OCI-LY7 (cell line): Measurements from ENCODE around the gene SMIM35. TPM values are rescaled to one million over a fixed set of nuclear protein-coding genes. Genes with fewer than 3 reads are reported as not detected.

ENCODE experiments used
- BruUV-seq: library from RNA; stranded (reverse); fragments of 400-500 nt; replicated peaks from 2 replicates; lab custom pipeline; 2021; lab: Mats Ljungman, UMichigan
- CTCF ChIA-PET: fragments of 300-600 bp; sonication (Branson Sonifier 250); formaldehyde crosslinking; loops from one replicate; lab custom pipeline; 2022; ENCODE audit warnings: antibody characterized with exemption; ENCODE audit not compliant: unreplicated experiment; lab: Charles Lee
- POLR2A ChIA-PET: fragments of 300-600 bp; sonication (Branson Sonifier 250); formaldehyde crosslinking; loops from one replicate; lab custom pipeline; 2022; ENCODE audit warnings: antibody characterized with exemption; lab: Charles Lee
- DNase-seq: peaks from one replicate; pipeline ENCODE4 v3.0.0-alpha.2; 2015; ENCODE audit warnings: low spot score
- H2AFZ ChIP-seq: fragments of 200-600 bp; sonication (generic), shearing (Covaris generic); 2 replicates; pipeline ENCODE4 v1.6.1; 2014; ENCODE audit warnings: mild to moderate bottlenecking, antibody characterized with exemption, low read length, moderate library complexity
- H3K27ac ChIP-seq: fragments of 200-600 bp; sonication (generic); 2 replicates; pipeline ENCODE4 v1.5.1; 2014; ENCODE audit warnings: mixed run types, low read depth, mild to moderate bottlenecking, moderate library complexity, low read length, inconsistent platforms; ENCODE audit not compliant: poor library complexity, severe bottlenecking
- H3K36me3 ChIP-seq: fragments of 200-600 bp; sonication (generic); 2 replicates; pipeline ENCODE4 v1.6.1; 2014; ENCODE audit warnings: mild to moderate bottlenecking, antibody characterized with exemption, low read length, moderate library complexity, mixed read lengths; ENCODE audit not compliant: insufficient read depth
- H3K4me1 ChIP-seq: fragments of 200-600 bp; sonication (generic); 2 replicates; pipeline ENCODE4 v1.5.1; 2014; ENCODE audit warnings: mild to moderate bottlenecking, low read length; ENCODE audit not compliant: insufficient read depth, poor library complexity, severe bottlenecking
- H3K4me2 ChIP-seq: fragments of 200-600 bp; sonication (generic); 2 replicates; pipeline ENCODE4 v1.6.1; 2014; ENCODE audit warnings: mild to moderate bottlenecking, low read length
- H3K4me3 ChIP-seq: fragments of 200-600 bp; sonication (generic); 2 replicates; pipeline ENCODE4 v1.5.1; 2014; ENCODE audit warnings: mild to moderate bottlenecking, low read depth, low read length; ENCODE audit not compliant: poor library complexity, severe bottlenecking
- H3K79me2 ChIP-seq: fragments of 200-600 bp; sonication (generic); 2 replicates; pipeline ENCODE4 v1.6.1; 2016; ENCODE audit warnings: low read depth, mild to moderate bottlenecking, low read length, moderate library complexity, mixed read lengths; ENCODE audit not compliant: insufficient read depth
- H3K9me2 ChIP-seq: fragments of 200-600 bp; sonication (generic); 2 replicates; pipeline ENCODE4 v1.6.1; 2016; ENCODE audit warnings: mild to moderate bottlenecking, low read length, mixed read lengths; ENCODE audit not compliant: insufficient read depth
- H3K9me3 ChIP-seq: fragments of 200-600 bp; sonication (generic); 2 replicates; pipeline ENCODE4 v1.6.1; 2014; ENCODE audit warnings: mild to moderate bottlenecking, mixed run types, low read length, mixed read lengths
- H4K20me1 ChIP-seq: fragments of 200-600 bp; sonication (generic); 2 replicates; pipeline ENCODE4 v1.6.1; 2014; ENCODE audit warnings: mild to moderate bottlenecking, antibody characterized with exemption, low read length, moderate library complexity, mixed read lengths; ENCODE audit not compliant: insufficient read depth
- EZH2phosphoT487 ChIP-seq: fragments of 200-600 bp; sonication (generic); IDR thresholded peaks from 2 replicates; pipeline ENCODE4 v1.6.1; 2018; ENCODE audit warnings: low read depth, borderline replicate concordance, mild to moderate bottlenecking, mixed run types, antibody characterized with exemption, low read length, moderate library complexity, mixed read lengths
- intact Hi-C: fragments of 100-400 bp; cut with micrococcal nuclease; formaldehyde crosslinking; loops from one replicate; pipeline ENCODE4 v1.10.0; 2022; ENCODE audit not compliant: unreplicated experiment
- total RNA-seq, 2 experiments: library from RNA; depleted of rRNA in 1 of 2; stranded (reverse); fragments of >200 nt in 1 of 2; shearing (Covaris generic) in 1 of 2; gene quantifications; 2 replicates each; pipeline ENCODE4 v1.2.3, GENCODE V29; 2014 to 2022
- TF ChIP-seq, protein P1 (sequence below): fragments of 200-600 bp; sonication (generic); conservative IDR thresholded peaks from 2 replicates; pipeline ENCODE4 v1.5.1; 2014; ENCODE audit warnings: mild to moderate bottlenecking, antibody characterized with exemption, low read length, moderate library complexity, mixed read lengths

The SMIM35 gene
- total RNA-seq, 2 experiments from 2014 or later: 0.06 to 0.67 TPM

DNA sequence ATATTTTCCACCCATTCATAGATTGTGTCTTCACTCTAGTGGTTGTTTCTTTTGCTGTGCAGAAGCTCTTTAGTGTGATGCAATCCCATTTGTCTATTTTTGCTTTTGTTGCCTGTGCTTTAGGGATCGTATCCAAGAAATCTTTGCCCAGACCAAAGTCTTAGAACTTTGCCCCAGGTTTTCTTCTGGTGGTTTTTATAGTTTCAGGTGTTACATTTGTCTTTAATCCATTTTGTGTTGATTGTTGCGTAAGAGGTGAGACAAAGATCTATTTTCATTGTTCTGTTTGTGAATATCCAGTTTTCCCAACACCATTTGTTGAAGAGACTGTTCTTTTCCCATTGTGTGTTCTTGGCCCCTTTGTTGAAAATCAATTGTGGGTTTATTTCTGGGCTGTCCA is 94.1 kb downstream of the SMIM35 start:
- no peak for DNase-seq
- H3K79me2 ChIP-seq: no peaks in the 10 kb centered on the region
- no peaks in the 10 kb centered on the region for H4K20me1 ChIP-seq
- no peak overlapping the region for H3K4me3 ChIP-seq
- H3K9me3 ChIP-seq: no peaks in the 10 kb centered on the region
- no TSS peak for BruUV-seq
- peaks cover 88% of the 10 kb centered on the region for H3K36me3 ChIP-seq
- peaks cover 49% of the 10 kb centered on the region for H3K4me1 ChIP-seq
- H3K9me2 ChIP-seq: no peaks in the 10 kb centered on the region
- ChIA-PET CTCF (no interaction called here), POLR2A (interaction anchor here (0.9 to 2.7 kb wide), 3 partner anchors 10 to 19 kb away, joined by 3 to 9 read pairs (median 4); no protein-coding TSS in a partner anchor)
- H3K4me2 ChIP-seq: peak overlapping the region; percentile 63
- TF ChIP-seq, protein P1, sequence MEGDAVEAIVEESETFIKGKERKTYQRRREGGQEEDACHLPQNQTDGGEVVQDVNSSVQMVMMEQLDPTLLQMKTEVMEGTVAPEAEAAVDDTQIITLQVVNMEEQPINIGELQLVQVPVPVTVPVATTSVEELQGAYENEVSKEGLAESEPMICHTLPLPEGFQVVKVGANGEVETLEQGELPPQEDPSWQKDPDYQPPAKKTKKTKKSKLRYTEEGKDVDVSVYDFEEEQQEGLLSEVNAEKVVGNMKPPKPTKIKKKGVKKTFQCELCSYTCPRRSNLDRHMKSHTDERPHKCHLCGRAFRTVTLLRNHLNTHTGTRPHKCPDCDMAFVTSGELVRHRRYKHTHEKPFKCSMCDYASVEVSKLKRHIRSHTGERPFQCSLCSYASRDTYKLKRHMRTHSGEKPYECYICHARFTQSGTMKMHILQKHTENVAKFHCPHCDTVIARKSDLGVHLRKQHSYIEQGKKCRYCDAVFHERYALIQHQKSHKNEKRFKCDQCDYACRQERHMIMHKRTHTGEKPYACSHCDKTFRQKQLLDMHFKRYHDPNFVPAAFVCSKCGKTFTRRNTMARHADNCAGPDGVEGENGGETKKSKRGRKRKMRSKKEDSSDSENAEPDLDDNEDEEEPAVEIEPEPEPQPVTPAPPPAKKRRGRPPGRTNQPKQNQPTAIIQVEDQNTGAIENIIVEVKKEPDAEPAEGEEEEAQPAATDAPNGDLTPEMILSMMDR: no peak
- no peak for TF ChIP-seq EZH2phosphoT487
- H3K27ac ChIP-seq: peak overlapping the region; percentile 25
- no peak overlapping the region for H2AFZ ChIP-seq
- intact Hi-C loops: no loop called here

DNA sequence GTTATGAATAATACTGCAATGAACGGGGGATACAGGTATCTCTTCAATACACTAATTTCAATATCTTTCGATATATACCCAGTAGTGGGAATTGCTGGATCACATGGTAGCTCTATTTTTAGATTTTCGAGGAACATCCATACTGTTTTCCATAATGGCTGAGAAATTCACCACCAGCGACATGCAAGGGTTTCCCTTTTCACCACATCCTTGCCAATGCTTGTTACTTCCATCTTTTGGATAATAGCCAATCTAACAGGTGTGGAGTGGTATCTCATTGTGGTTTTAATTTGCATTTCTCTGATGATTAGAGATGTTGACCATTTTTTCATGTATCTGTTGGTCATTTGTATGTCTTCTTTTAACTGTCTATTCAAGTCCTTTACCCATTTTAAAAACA is 94.6 kb downstream of the SMIM35 start:
- H4K20me1 ChIP-seq: no peaks in the 10 kb centered on the region
- no peaks in the 10 kb centered on the region for H3K9me2 ChIP-seq
- no peak for TF ChIP-seq EZH2phosphoT487
- TF ChIP-seq, protein P1: no peak
- H3K79me2 ChIP-seq: no peaks in the 10 kb centered on the region
- H3K4me3 ChIP-seq: peak overlapping the region; percentile 38
- no peak overlapping the region for H2AFZ ChIP-seq
- BruUV-seq: no TSS peak
- peaks cover 54% of the 10 kb centered on the region for H3K4me1 ChIP-seq
- H3K27ac ChIP-seq: peak overlapping the region; percentile 25
- peak overlapping the region; percentile 63 for H3K4me2 ChIP-seq
- POLR2A ChIA-PET: interaction anchor here (0.9 to 2.7 kb wide), 4 partner anchors 10 to 19 kb away, joined by 3 to 9 read pairs (median 4); no protein-coding TSS in a partner anchor
- CTCF ChIA-PET: no interaction called here
- H3K36me3 ChIP-seq: peaks cover 83% of the 10 kb centered on the region
- DNase-seq: peak; percentile 30
- intact Hi-C loops: no loop called here
- no peaks in the 10 kb centered on the region for H3K9me3 ChIP-seq

DNA sequence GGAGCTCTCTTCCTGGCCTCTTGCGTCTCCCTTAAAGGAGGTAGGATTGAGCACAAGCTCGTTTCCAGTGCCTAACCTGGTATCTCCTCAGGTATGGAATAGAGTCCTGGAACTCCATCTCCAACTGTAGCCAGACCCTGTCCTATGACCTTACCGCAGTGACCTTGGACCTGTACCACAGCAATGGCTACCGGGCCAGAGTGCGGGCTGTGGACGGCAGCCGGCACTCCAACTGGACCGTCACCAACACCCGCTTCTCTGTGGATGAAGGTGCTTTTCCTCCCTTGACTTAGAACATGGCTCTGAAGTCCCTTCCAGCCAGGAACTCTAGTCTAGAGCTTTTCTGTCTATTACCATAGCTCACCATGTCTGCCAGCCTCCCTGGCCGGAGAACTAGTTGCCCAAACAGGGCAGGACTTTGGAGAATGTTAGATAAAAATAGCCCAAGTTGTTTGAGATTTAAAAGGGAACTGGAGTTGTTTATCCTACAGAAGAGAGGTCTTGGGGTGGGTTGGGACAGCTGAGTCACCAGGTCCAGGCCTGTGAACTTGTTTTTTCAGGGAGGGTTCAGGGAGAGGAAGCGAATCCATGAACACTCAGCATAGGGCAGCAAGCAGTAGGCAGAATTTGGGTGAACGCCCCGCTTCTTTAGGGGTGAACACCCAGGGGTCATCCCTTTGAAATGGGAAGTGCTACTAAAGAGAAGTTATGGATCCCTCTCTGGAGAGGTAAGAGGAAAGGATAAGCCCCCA is 97.2 kb downstream of the SMIM35 start:
- Histone ChIP-seq H3K79me2 (peaks cover 6% of the 10 kb centered on the region; the same call in 1 of the 2 replicates), H3K4me1 (peaks cover 66% of the 10 kb centered on the region), H2AFZ (no peak overlapping the region), H3K4me3 (no peak overlapping the region), H3K4me2 (no peak overlapping the region), H3K36me3 (peaks cover 58% of the 10 kb centered on the region), H3K9me2 (no peaks in the 10 kb centered on the region), H4K20me1 (no peaks in the 10 kb centered on the region), H3K9me3 (no peaks in the 10 kb centered on the region), H3K27ac (no peak overlapping the region)
- CTCF ChIA-PET: no interaction called here
- POLR2A ChIA-PET: interaction anchor here (0.9 to 4.2 kb wide), 3 partner anchors 8 to 32 kb away, joined by 4 to 59 read pairs (median 15); no protein-coding TSS in a partner anchor
- TF ChIP-seq EZH2phosphoT487: no peak
- TF ChIP-seq, protein P1: no peak
- BruUV-seq: no TSS peak
- intact Hi-C loops: no loop called here
- no peak for DNase-seq
